Activated T-cell treated with anti-CD3 and anti-CD28 coated beads, Interleukin-2, amount 50 U/mL, for 24 hours (primary cell): ENCODE measurements around the gene BAHD1.

Experiments
- DNase-seq: peaks from one replicate; pipeline ENCODE4 v3.0.0-alpha.2; 2020
- H3K27ac Mint-ChIP-seq: 2 replicates; pipeline ENCODE4 v1.8.0; 2020; ENCODE audit warnings: mild to moderate bottlenecking, mixed read lengths
- H3K27me3 Mint-ChIP-seq: 2 replicates; pipeline ENCODE4 v1.8.0; 2020; ENCODE audit warnings: mixed read lengths
- H3K36me3 Mint-ChIP-seq: 2 replicates; pipeline ENCODE4 v1.8.0; 2020; ENCODE audit warnings: low read depth, mixed read lengths
- H3K4me1 Mint-ChIP-seq: 2 replicates; pipeline ENCODE4 v1.8.0; 2020; ENCODE audit warnings: low read depth, mixed read lengths
- H3K4me3 Mint-ChIP-seq: 2 replicates; pipeline ENCODE4 v1.8.0; 2020; ENCODE audit warnings: mild to moderate bottlenecking, moderate library complexity, mixed read lengths
- H3K9me3 Mint-ChIP-seq: 2 replicates; pipeline ENCODE4 v1.8.0; 2020; ENCODE audit warnings: mixed read lengths

The BAHD1 gene

DNA sequence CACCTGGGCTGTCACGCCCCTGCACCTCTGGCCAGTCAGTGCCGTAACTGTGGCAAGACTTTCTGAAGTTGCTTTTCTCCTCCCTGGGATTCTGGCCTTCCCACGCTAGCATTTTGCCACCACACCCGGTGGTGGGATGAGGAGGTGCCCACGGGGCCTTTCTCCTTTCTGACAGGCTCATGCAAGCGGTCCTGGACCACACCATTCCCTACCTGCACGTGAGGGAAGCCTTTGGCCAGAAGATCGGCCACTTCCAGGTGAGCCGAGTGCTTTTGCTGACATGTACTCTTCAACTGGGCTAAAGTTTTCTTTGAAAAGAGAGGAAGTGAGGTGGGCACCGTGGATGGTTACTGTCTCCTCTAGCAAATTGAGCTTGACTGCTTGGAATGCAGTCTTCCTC is 25.5 kb upstream of the BAHD1 start:
- Mint-ChIP-seq H3K27me3 (no peaks in the 10 kb centered on the region), H3K9me3 (no peaks in the 10 kb centered on the region), H3K4me1 (peaks cover 2% of the 10 kb centered on the region), H3K27ac (no peak overlapping the region), H3K4me3 (no peak overlapping the region), H3K36me3 (peaks cover 75% of the 10 kb centered on the region)
- no peak for DNase-seq

DNA sequence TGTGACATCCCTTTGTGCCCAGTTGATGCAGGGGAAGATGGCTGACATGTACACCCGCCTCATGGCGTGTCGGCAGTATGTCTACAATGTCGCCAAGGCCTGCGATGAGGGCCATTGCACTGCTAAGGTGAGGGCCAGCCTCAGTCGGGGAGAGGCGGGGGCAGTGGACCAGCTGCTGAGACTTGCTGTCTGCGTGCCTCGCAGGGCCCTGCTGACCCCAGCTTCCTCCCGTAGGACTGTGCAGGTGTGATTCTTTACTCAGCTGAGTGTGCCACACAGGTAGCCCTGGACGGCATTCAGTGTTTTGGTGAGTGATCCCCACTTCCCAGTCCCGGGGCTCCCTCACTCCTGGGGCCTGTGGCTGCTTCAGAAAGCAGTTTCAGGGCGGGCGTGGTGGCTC is 24.7 kb upstream of the BAHD1 start:
- H3K4me1 Mint-ChIP-seq = no peaks in the 10 kb centered on the region
- H3K27ac Mint-ChIP-seq = no peak overlapping the region
- H3K27me3 Mint-ChIP-seq = no peaks in the 10 kb centered on the region
- H3K9me3 Mint-ChIP-seq = no peaks in the 10 kb centered on the region
- DNase-seq = no peak
- H3K36me3 Mint-ChIP-seq = peaks cover 67% of the 10 kb centered on the region
- no peak overlapping the region for H3K4me3 Mint-ChIP-seq

DNA sequence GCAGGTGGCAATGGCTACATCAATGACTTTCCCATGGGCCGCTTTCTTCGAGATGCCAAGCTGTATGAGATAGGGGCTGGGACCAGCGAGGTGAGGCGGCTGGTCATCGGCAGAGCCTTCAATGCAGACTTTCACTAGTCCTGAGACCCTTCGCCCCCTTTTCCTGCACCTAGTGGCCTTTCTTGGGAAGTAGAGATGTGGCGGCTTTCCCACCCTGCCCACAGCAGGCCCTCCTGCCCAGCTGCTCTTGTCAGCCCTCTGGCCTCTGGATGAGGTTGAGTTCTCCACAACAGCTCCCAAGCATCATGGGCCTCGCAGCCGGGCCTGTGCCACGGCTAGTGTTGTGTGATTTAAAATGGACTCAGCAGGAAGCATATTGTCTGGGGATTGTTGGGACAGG is 22.6 kb upstream of the BAHD1 start:
- no peaks in the 10 kb centered on the region for H3K9me3 Mint-ChIP-seq
- DNase-seq = no peak
- H3K4me1 Mint-ChIP-seq = peaks cover 5% of the 10 kb centered on the region

DNA sequence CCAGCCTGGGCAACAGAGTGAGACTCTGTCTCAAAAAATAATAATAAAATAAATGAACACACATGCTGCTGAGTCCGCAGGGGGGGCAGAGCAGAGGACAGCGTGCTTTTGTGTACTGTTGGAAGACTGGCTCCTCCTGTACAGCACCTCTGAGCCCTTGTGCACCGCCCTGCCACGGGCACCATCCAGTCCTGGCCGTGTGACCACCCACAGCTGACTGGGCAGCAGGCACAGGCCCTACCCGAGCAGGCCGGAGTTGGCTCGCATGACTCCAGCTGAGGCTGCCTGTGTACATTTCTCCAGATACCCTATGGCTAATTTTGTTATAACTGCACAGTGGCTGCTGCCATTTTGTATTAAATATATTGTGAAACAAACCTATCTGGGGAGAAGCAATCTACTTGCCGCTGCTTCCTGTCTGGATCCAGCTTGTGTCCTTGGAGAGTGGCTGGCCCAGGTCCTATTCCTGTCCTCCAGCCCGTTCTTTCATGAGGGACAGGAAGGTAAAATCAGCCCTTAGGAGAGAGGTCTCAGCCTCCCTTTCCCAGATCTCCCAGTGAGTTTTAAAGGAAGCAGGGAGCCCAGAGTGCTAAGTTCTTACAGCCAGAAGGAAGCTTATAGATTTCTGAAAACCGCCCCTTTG is 20.6 kb upstream of the BAHD1 start:
- H3K27ac Mint-ChIP-seq = no peak overlapping the region
- no peak for DNase-seq
- peaks cover 29% of the 10 kb centered on the region for H3K36me3 Mint-ChIP-seq
- H3K4me1 Mint-ChIP-seq = peaks cover 5% of the 10 kb centered on the region
- H3K9me3 Mint-ChIP-seq = no peaks in the 10 kb centered on the region
- H3K27me3 Mint-ChIP-seq = no peaks in the 10 kb centered on the region
- no peak overlapping the region for H3K4me3 Mint-ChIP-seq

More for the DNA sequence above, 22.6 kb upstream of the BAHD1 start:
- Mint-ChIP-seq H3K36me3 (peaks cover 48% of the 10 kb centered on the region), H3K27me3 (no peaks in the 10 kb centered on the region), H3K4me3 (no peak overlapping the region), H3K27ac (no peak overlapping the region)

DNA sequence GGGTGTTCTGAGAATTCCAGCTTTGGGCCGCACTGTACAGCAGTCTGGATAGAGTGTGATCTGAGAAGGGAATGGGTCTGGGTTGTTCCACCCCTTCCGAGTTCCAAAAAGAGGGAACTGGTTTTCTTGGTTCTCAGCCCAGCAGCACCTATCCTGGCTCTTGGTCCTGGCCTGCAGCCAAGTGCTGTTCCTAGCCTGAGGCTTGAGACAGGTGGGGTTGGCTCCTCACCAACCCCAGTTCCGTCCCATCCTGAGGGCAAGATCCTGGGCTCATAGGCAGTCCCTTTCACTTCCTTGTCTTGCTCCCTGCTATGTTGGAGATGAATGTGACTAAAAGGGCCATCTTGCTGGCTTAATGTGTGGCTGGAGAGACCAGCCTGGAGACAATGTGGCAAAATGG is 20.0 kb upstream of the BAHD1 start:
- H3K9me3 Mint-ChIP-seq = no peaks in the 10 kb centered on the region
- H3K4me3 Mint-ChIP-seq = no peak overlapping the region
- H3K27ac Mint-ChIP-seq = no peak overlapping the region
- DNase-seq = no peak
- H3K4me1 Mint-ChIP-seq = peaks cover 5% of the 10 kb centered on the region
- peaks cover 23% of the 10 kb centered on the region for H3K36me3 Mint-ChIP-seq
- H3K27me3 Mint-ChIP-seq = no peaks in the 10 kb centered on the region

DNA sequence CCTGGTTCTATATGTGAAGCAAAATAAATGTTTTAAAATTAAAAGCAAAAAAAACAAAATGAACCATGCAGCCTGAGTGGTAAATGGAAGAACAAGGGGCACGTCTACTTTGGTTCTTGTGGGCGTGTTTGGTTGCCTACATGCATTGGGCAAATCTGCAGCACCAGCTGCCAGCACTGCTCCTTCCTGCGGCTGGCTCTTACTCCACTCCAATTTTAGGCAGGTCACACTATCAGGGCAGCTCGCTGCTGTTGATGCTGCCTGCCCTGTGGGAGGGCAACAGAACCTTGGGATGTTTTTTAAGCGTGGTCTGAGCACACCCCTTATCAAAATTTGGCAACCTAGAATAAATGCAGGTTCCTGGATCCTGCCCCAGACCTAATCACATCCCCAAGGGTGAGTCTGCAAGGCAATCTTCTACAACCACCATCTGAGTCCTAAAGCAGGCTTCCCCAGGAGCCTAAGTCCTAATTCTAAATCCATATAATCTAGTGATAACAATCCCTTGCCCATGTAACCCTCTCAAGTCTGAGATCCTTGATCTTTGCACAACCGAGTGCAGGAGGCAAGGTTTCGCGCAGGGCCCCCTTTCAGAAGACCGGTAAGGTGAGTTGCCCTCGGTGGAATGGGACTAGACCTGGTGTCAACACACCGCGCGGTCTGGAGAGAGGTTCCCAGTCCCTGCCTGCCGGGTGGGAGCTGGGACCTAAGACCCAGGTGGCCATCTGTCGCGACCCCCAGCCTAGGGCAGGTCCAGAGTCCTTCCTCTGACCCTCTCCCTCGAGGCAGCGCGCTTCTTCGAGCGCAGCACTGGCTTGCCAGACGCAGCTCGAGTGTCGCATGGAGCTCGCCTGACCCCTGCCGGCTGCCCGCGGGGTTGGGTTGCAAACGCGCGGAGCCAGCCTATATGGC is 19.3 kb upstream of the BAHD1 start:
- peak; percentile 92 for DNase-seq
- no peak overlapping the region for H3K4me3 Mint-ChIP-seq
- no peak overlapping the region for H3K27ac Mint-ChIP-seq
- no peaks in the 10 kb centered on the region for H3K9me3 Mint-ChIP-seq
- no peaks in the 10 kb centered on the region for H3K27me3 Mint-ChIP-seq
- peaks cover 5% of the 10 kb centered on the region for H3K4me1 Mint-ChIP-seq
- H3K36me3 Mint-ChIP-seq = peaks cover 19% of the 10 kb centered on the region

DNA sequence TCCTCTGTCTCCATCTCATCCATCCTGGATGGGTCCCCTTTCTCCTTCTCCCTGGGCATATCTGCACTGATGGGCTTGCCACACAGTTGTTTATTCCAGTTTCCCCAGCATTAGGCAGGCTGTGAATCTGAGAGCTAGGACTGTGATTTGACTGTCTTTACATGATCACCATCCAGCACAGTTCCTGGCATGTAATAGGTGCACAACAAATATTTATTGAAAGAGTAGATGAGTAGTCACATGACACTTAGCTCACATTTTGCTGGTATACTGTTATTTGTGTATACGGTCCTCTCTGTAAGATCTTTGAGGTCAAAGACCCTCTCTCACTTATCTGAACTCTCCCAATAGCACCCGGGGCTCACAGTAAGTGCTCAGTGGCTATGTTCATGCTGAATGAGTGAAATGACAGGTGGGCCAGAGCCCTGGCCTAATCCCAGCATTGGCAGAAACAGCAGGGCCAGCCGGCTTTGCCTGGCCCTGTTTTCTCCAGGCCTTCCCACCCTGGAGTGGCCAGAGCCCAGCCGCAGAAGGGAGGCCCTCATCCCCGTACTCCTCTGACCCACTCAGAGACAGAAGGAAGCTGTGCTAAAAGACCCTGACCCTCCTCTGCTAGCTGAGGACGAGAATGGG is 16.2 kb upstream of the BAHD1 start:
- H3K27ac Mint-ChIP-seq = no peak overlapping the region
- no peaks in the 10 kb centered on the region for H3K27me3 Mint-ChIP-seq
- H3K36me3 Mint-ChIP-seq = no peaks in the 10 kb centered on the region
- H3K4me3 Mint-ChIP-seq = no peak overlapping the region
- H3K4me1 Mint-ChIP-seq = peaks cover 5% of the 10 kb centered on the region
- DNase-seq = no peak
- H3K9me3 Mint-ChIP-seq = no peaks in the 10 kb centered on the region

DNA sequence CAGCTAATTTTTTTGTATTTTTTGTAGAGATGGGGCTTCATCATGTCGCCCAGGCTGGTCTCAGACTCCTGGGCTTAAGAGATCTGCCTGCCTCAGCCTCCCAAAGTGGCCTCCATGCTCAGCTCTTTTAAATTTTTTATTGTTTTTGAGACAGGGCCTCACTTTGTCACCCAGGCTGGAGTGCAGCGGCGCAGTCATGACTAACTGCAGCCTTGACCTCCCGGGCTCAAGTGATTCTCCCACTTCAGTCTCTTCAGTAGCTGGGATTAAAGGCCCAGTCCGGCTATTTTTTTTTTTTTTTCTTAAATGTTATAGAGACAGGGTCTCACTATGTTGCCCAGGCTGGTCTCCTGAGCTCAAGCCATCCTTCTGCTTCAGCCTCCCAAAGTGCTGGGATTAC is 15.1 kb upstream of the BAHD1 start:
- H3K4me3 Mint-ChIP-seq = no peak overlapping the region
- H3K4me1 Mint-ChIP-seq = peaks cover 5% of the 10 kb centered on the region

DNA sequence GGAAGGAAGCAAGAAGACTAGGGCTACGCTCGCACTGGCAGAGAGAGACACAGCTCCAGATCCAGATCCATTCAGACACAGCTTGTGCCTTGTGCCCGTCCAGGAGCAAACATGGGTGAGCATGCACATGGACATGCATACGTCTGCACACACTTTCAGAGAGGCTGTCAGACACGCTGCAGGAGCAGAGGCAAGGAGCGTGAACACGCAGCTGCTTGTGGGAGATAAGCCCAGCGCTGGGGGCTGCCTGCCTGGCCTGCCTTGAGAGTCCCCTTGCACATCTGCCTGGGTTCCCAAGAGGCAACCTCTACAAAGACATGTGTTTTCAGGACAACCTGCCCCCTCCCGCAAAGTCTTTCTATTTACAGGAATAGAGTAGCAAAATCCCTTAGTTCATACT is 13.6 kb upstream of the BAHD1 start:
- Mint-ChIP-seq H3K36me3 (no peaks in the 10 kb centered on the region), H3K27me3 (no peaks in the 10 kb centered on the region), H3K4me3 (no peak overlapping the region), H3K27ac (no peak overlapping the region), H3K9me3 (no peaks in the 10 kb centered on the region), H3K4me1 (no peaks in the 10 kb centered on the region)
- DNase-seq = no peak

More for the DNA sequence above, 15.1 kb upstream of the BAHD1 start:
- Mint-ChIP-seq H3K27ac (no peak overlapping the region), H3K36me3 (no peaks in the 10 kb centered on the region), H3K9me3 (no peaks in the 10 kb centered on the region), H3K27me3 (no peaks in the 10 kb centered on the region)
- no peak for DNase-seq

DNA sequence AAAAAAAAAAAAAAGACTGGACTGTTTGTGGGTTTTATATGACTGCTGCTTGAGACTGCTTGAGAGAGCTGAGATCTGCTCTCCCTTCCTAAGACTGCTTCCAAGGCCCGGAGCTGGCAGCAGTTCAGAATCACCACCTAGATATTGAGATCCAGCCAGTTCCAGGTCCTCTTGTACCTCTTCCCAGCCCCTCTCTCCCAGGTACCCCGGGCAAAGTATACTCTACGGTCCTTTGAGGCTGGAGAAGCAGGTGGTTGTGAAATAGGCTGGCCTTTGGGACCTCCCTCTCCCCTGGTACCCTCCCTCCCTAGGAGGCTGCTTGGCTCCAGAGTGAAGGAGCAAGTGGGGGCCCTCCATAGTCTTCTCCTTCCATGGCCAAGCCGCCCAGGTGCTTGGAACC is 12.6 kb upstream of the BAHD1 start:
- Mint-ChIP-seq H3K9me3 (no peaks in the 10 kb centered on the region), H3K4me1 (no peaks in the 10 kb centered on the region), H3K4me3 (no peak overlapping the region), H3K27me3 (no peaks in the 10 kb centered on the region), H3K36me3 (no peaks in the 10 kb centered on the region), H3K27ac (no peak overlapping the region)
- no peak for DNase-seq

DNA sequence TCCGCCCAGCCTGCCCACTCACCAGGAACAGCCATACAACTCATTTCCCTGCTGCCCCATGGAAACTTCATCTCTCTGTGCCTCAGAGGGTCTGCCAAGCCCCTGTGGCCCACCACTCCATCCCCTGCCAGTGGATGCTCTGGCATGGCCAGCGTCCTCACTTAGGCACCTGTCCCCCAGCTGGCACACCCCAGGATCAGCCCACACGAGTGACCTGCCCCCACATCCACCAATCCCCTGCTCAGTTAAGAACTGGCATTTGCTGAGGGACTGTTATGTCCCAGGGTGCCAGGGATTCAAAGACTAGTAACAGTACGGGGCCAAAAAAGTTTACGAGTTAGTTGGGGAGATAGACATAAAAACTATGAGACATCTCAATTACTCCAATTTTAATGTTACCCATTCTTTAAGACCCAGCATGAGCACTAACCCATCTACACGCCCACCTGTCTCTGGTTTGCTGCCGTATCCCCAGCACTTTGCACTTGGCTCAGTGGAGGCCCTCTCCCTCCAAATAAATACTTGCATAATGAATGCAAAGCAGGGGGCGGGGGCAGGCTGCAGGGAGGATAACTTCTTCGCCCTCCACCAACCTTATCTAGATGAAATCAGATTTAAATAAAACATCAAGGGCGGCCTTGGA is 11.6 kb upstream of the BAHD1 start:
- DNase-seq = no peak
- no peaks in the 10 kb centered on the region for H3K27me3 Mint-ChIP-seq
- no peaks in the 10 kb centered on the region for H3K4me1 Mint-ChIP-seq
- no peaks in the 10 kb centered on the region for H3K9me3 Mint-ChIP-seq
- no peak overlapping the region for H3K4me3 Mint-ChIP-seq
- H3K36me3 Mint-ChIP-seq = no peaks in the 10 kb centered on the region
- no peak overlapping the region for H3K27ac Mint-ChIP-seq

DNA sequence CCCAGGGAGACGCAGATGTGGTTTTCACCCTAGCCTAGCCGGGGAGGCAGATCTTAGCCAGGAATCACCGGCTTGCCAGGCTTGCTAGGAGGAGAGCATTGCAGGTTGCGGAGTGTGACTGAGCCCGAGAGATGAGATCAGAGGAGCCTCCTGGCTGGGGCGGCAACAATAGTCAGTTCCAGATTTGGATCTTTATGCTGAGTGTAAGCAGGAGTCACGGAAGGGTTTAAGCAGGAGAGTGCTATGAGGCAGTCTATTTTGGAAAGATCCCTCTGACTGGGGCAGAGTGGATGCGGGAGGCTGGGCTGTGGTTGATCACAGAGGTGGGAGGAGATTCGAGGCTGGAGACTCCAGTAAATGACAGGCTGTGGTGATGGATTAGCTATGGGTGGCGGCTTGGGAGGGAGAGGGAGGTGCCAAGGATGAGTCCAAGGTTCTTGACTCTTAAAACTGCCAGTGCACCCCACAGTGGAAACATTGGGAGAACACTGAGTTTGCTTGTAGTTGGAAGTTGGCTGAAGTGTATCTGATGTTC is 10.4 kb upstream of the BAHD1 start:
- Mint-ChIP-seq H3K4me3 (no peak overlapping the region), H3K27me3 (peaks cover 4% of the 10 kb centered on the region), H3K27ac (no peak overlapping the region), H3K4me1 (no peaks in the 10 kb centered on the region), H3K9me3 (no peaks in the 10 kb centered on the region), H3K36me3 (no peaks in the 10 kb centered on the region)
- DNase-seq = no peak

DNA sequence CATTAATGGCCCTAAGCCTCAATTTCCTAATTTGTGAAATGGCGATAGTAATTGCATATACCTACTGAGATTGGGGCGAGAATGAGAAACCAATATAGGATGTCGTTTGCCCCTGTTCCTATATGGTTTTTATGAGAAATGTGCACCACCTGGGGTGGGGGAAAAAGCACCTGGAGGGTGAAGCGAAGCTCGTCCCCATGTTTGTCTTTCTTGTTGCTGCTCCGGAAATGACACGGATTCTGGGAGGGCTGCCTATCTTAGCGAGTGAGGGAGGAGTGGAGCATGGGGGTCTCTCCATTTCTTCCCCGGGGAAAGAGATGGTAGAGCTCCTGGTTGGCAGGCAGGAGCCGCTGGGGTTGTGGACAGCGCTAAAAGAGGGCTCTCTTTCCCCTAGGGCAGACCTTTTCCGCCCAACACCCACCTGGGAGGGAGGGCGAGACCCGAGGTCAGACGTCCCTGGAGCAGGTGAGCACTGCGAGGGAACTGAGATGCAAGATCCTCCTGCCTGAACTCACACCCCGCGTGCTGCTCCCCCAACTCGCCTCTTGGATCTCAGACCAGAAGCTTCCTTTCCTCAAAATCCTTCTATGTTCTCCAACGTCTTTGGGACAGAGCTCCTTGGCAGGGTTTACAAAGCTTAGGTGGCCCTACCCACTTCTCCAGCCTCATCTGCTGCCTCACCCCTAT is 5.6 kb upstream of the BAHD1 start:
- Mint-ChIP-seq H3K27ac (no peak overlapping the region), H3K27me3 (peaks cover 46% of the 10 kb centered on the region), H3K36me3 (no peaks in the 10 kb centered on the region), H3K9me3 (no peaks in the 10 kb centered on the region), H3K4me1 (peaks cover 27% of the 10 kb centered on the region), H3K4me3 (no peak overlapping the region)
- no peak for DNase-seq

DNA sequence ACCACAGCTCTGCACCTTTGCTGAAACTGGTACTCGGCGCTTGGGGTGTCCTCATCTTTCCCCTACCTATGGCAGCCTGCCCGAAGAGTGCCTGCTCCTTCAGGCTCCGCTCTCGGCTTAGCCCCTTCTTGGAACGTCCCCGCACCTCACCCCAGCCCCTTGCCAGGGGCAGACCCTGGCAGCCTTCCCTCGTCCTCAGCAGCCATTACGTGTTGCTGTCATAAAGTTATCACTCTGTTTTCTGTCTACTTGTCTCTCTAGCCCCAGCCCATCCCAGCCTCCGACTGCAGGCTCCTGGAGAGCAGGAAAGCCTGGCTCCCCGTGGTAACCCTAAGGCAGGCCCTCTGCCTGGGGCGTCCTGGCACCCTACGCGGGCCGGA is 5.1 kb upstream of the BAHD1 start:
- DNase-seq = no peak
- H3K27me3 Mint-ChIP-seq = peaks cover 47% of the 10 kb centered on the region
- no peak overlapping the region for H3K4me3 Mint-ChIP-seq
- peaks cover 29% of the 10 kb centered on the region for H3K4me1 Mint-ChIP-seq
- H3K36me3 Mint-ChIP-seq = no peaks in the 10 kb centered on the region
- no peaks in the 10 kb centered on the region for H3K9me3 Mint-ChIP-seq
- H3K27ac Mint-ChIP-seq = no peak overlapping the region
